ENCODE results near the gene APC2.

DNA sequence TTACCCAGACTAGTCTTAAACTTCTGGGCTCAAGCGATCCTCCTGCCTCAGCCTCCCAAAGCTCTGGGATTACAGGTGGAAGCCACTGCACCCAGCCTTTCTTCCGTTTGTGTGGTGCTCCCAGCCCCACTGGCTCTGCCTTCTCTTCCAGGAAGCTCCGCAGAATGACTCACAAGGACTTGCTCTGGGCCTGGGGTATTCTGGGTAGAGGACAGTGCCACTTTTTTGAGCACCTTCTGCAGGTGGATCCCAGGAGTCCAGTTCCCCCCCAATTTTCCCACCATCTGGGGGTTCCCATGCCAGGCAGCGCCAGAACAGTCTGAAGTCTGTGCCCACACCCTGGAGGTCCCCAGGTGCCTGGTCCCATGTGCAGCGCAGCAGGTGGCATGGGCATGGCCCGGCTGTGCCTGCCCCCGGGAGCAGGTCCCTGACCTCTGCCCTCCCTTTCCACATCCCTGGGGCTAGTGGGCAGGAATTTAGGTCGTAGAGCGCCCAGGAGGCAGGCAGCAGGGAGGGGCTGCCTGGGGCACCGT lies 42.6 kb downstream of the APC2 start:
- no peak for TF ChIP-seq EZH2phosphoT487 (IDR thresholded peaks at IDR 0.05; ENCODE audit: borderline replicate concordance, low read length)
- TF ChIP-seq, protein P1, sequence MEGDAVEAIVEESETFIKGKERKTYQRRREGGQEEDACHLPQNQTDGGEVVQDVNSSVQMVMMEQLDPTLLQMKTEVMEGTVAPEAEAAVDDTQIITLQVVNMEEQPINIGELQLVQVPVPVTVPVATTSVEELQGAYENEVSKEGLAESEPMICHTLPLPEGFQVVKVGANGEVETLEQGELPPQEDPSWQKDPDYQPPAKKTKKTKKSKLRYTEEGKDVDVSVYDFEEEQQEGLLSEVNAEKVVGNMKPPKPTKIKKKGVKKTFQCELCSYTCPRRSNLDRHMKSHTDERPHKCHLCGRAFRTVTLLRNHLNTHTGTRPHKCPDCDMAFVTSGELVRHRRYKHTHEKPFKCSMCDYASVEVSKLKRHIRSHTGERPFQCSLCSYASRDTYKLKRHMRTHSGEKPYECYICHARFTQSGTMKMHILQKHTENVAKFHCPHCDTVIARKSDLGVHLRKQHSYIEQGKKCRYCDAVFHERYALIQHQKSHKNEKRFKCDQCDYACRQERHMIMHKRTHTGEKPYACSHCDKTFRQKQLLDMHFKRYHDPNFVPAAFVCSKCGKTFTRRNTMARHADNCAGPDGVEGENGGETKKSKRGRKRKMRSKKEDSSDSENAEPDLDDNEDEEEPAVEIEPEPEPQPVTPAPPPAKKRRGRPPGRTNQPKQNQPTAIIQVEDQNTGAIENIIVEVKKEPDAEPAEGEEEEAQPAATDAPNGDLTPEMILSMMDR (IDR thresholded peaks at IDR 0.05; ENCODE audit: low read depth, low read length, poor library complexity, severe bottlenecking) = no peak

Measured in DOHH2 (cell line).